SH-SY5Y (cell line): Measurements from ENCODE around the gene RGS19.

ENCODE experiments used
- GATA2 ChIP-seq: IDR thresholded peaks from 2 replicates; pipeline ENCODE4 v1.6.1; 2011; ENCODE audit warnings: mild to moderate bottlenecking, low read depth, low read length
- GATA3 ChIP-seq: IDR thresholded peaks from 2 replicates; pipeline ENCODE4 v1.6.1; 2011; ENCODE audit warnings: low read depth, mild to moderate bottlenecking, low read length, moderate library complexity

GRCh38 chr20:64025826-64026412 is 53.4 kb downstream of the RGS19 start:
- no peak for TF ChIP-seq GATA2
- TF ChIP-seq GATA3 = no peak
